ENCODE data around the gene KRTAP10-10. TPM values are rescaled to one million over a fixed set of nuclear protein-coding genes. Genes with fewer than 3 reads are reported as not detected.

The KRTAP10-10 gene
- total RNA-seq, 1 donor from 2014 or later, result not detected

GRCh38 chr21:44618504-44618903 lies 18.7 kb upstream of the KRTAP10-10 start:
- no peaks in the 10 kb centered on the region for H3K36me3 ChIP-seq (ENCODE audit: insufficient read depth, low read length)
- no peak overlapping the region for H3K9ac ChIP-seq (ENCODE audit: low read length)
- no peak for TF ChIP-seq CTCF (IDR thresholded peaks at IDR 0.05; ENCODE audit: insufficient read depth, low read depth, low read length)
- TF ChIP-seq EZH2 (IDR thresholded peaks at IDR 0.05; ENCODE audit: insufficient read depth, low read length), result no peak
- FAIRE-seq (no peak), DNase-seq (ENCODE audit: low read depth) (peak; percentile 2)
- H4K20me1 ChIP-seq (ENCODE audit: insufficient read depth, low read length), result no peaks in the 10 kb centered on the region
- peaks cover 29% of the 10 kb centered on the region for H3K9me3 Mint-ChIP-seq (ENCODE audit: unreplicated experiment)
- H3K4me3 ChIP-seq (ENCODE audit: insufficient read depth, low read depth, low read length), result no peak overlapping the region
- H3K27me3 Mint-ChIP-seq (ENCODE audit: low read depth, unreplicated experiment), result peaks cover 13% of the 10 kb centered on the region
- no peak overlapping the region for H3K4me3 Mint-ChIP-seq (ENCODE audit: unreplicated experiment)
- no peaks in the 10 kb centered on the region for H3K27me3 ChIP-seq (ENCODE audit: insufficient read depth, low read length)
- H2AFZ ChIP-seq (ENCODE audit: low read depth, low read length), result no peak overlapping the region
- peak overlapping the region; percentile 20 for H3K27ac Mint-ChIP-seq (ENCODE audit: unreplicated experiment)
- H3K9me3 ChIP-seq (ENCODE audit: insufficient read depth, low read depth, low read length), result peaks cover 4% of the 10 kb centered on the region
- H3K36me3 Mint-ChIP-seq (ENCODE audit: low read depth, unreplicated experiment), result no peaks in the 10 kb centered on the region
- no peak overlapping the region for H3K4me2 ChIP-seq (ENCODE audit: low read length)
- H3K4me1 ChIP-seq (ENCODE audit: insufficient read depth, low read length), result no peaks in the 10 kb centered on the region
- H3K4me1 Mint-ChIP-seq (ENCODE audit: low read depth, unreplicated experiment), result no peaks in the 10 kb centered on the region
- no peak overlapping the region for H3K27ac ChIP-seq (ENCODE audit: low read depth, low read length)
- H3K79me2 ChIP-seq (ENCODE audit: insufficient read depth, low read length), result no peaks in the 10 kb centered on the region

- Mint-ChIP-seq H3K9me3 (ENCODE audit: unreplicated experiment) (peaks cover 32% of the 10 kb centered on the region), H3K27ac (ENCODE audit: unreplicated experiment) (no peak overlapping the region), H3K27me3 (ENCODE audit: low read depth, unreplicated experiment) (peaks cover 13% of the 10 kb centered on the region), H3K36me3 (ENCODE audit: low read depth, unreplicated experiment) (no peaks in the 10 kb centered on the region), H3K4me1 (ENCODE audit: low read depth, unreplicated experiment) (no peaks in the 10 kb centered on the region), H3K4me3 (ENCODE audit: unreplicated experiment) (no peak overlapping the region)
- Histone ChIP-seq H3K4me1 (ENCODE audit: insufficient read depth, low read length) (no peaks in the 10 kb centered on the region), H3K4me2 (ENCODE audit: low read length) (no peak overlapping the region), H3K9me3 (ENCODE audit: insufficient read depth, low read depth, low read length) (peaks cover 4% of the 10 kb centered on the region), H2AFZ (ENCODE audit: low read depth, low read length) (no peak overlapping the region), H4K20me1 (ENCODE audit: insufficient read depth, low read length) (no peaks in the 10 kb centered on the region), H3K27ac (ENCODE audit: low read depth, low read length) (no peak overlapping the region), H3K36me3 (ENCODE audit: insufficient read depth, low read length) (no peaks in the 10 kb centered on the region), H3K4me3 (ENCODE audit: insufficient read depth, low read depth, low read length) (no peak overlapping the region), H3K79me2 (ENCODE audit: insufficient read depth, low read length) (no peaks in the 10 kb centered on the region), H3K9ac (ENCODE audit: low read length) (no peak overlapping the region), H3K27me3 (ENCODE audit: insufficient read depth, low read length) (no peaks in the 10 kb centered on the region)
- no peak for DNase-seq (ENCODE audit: low read depth)
- no peak for FAIRE-seq
- TF ChIP-seq EZH2 (IDR thresholded peaks at IDR 0.05; ENCODE audit: insufficient read depth, low read length) (no peak), CTCF (IDR thresholded peaks at IDR 0.05; ENCODE audit: insufficient read depth, low read depth, low read length) (no peak)
These were observed 18.2 kb upstream of the KRTAP10-10 start for GRCh38 chr21:44618909-44619308.

GRCh38 chr21:44619886-44620285 lies 17.3 kb upstream of the KRTAP10-10 start:
- Histone ChIP-seq H3K79me2 (ENCODE audit: insufficient read depth, low read length) (no peaks in the 10 kb centered on the region), H4K20me1 (ENCODE audit: insufficient read depth, low read length) (no peaks in the 10 kb centered on the region), H3K36me3 (ENCODE audit: insufficient read depth, low read length) (no peaks in the 10 kb centered on the region), H3K4me1 (ENCODE audit: insufficient read depth, low read length) (no peaks in the 10 kb centered on the region), H2AFZ (ENCODE audit: low read depth, low read length) (no peak overlapping the region), H3K9ac (ENCODE audit: low read length) (no peak overlapping the region), H3K9me3 (ENCODE audit: insufficient read depth, low read depth, low read length) (peaks cover 4% of the 10 kb centered on the region), H3K27me3 (ENCODE audit: insufficient read depth, low read length) (no peaks in the 10 kb centered on the region), H3K4me3 (ENCODE audit: insufficient read depth, low read depth, low read length) (no peak overlapping the region), H3K27ac (ENCODE audit: low read depth, low read length) (no peak overlapping the region), H3K4me2 (ENCODE audit: low read length) (no peak overlapping the region)
- H3K4me3 Mint-ChIP-seq (ENCODE audit: unreplicated experiment), result no peak overlapping the region
- peaks cover 10% of the 10 kb centered on the region for H3K27me3 Mint-ChIP-seq (ENCODE audit: low read depth, unreplicated experiment)
- DNase-seq (ENCODE audit: low read depth), result no peak
- H3K9me3 Mint-ChIP-seq (ENCODE audit: unreplicated experiment), result peaks cover 41% of the 10 kb centered on the region
- H3K4me1 Mint-ChIP-seq (ENCODE audit: low read depth, unreplicated experiment), result no peaks in the 10 kb centered on the region
- TF ChIP-seq EZH2 (IDR thresholded peaks at IDR 0.05; ENCODE audit: insufficient read depth, low read length) (no peak), CTCF (IDR thresholded peaks at IDR 0.05; ENCODE audit: insufficient read depth, low read depth, low read length) (no peak)
- H3K27ac Mint-ChIP-seq (ENCODE audit: unreplicated experiment), result no peak overlapping the region
- no peak for FAIRE-seq
- H3K36me3 Mint-ChIP-seq (ENCODE audit: low read depth, unreplicated experiment), result no peaks in the 10 kb centered on the region

Measured in astrocyte (in vitro differentiated cells and primary cell).